ENCODE measurements around the gene BUD31. TPM values are rescaled to one million over a fixed set of nuclear protein-coding genes. Genes with fewer than 3 reads are reported as not detected.
A peak's percentile ranks its signal among the peaks of the same experiment; 100 is the strongest.

BUD31 gene
- total RNA-seq, 2 experiments from 2014 or later = 100 to 118 TPM

- Histone ChIP-seq H3K27ac (ENCODE audit: low read depth, low read length, poor library complexity, severe bottlenecking) (no peak overlapping the region), H3K79me2 (ENCODE audit: insufficient read depth, low read depth, low read length) (peaks cover 54% of the 10 kb centered on the region), H3K9me3 (ENCODE audit: low read length) (0 out of 2 replicates have a peak, but pooled peaks cover 4% of the 10 kb centered on the region), H2AFZ (ENCODE audit: low read length) (no peak overlapping the region), H3K4me3 (ENCODE audit: low read depth, low read length, poor library complexity, severe bottlenecking) (no peak overlapping the region), H3K4me1 (ENCODE audit: insufficient read depth, low read length, poor library complexity, severe bottlenecking) (peaks cover 8% of the 10 kb centered on the region), H4K20me1 (ENCODE audit: insufficient read depth, low read length) (no peaks in the 10 kb centered on the region), H3K4me2 (ENCODE audit: low read length) (no peak overlapping the region), H3K9me2 (ENCODE audit: insufficient read depth, low read length) (no peaks in the 10 kb centered on the region), H3K36me3 (ENCODE audit: insufficient read depth, low read length) (peaks cover 98% of the 10 kb centered on the region)
- ChIA-PET POLR2A (no interaction called here), CTCF (ENCODE audit: unreplicated experiment) (no interaction called here)
- BruUV-seq (replicated peaks) = no TSS peak
- intact Hi-C loops (cut with micrococcal nuclease; ENCODE audit: unreplicated experiment) = no loop called here
- peak; percentile 67 for TF ChIP-seq CTCF (conservative IDR thresholded peaks at IDR 0.05; ENCODE audit: low read length)
- TF ChIP-seq EZH2phosphoT487 (IDR thresholded peaks at IDR 0.05; ENCODE audit: borderline replicate concordance, low read depth, low read length) = no peak
- DNase-seq (ENCODE audit: low spot score) = peak; percentile 40
Observed at GRCh38 chr7:99459087-99459486, 50.3 kb downstream of the BUD31 start.

- H3K9me2 ChIP-seq (ENCODE audit: insufficient read depth, low read length) = no peaks in the 10 kb centered on the region
- peaks cover 84% of the 10 kb centered on the region for H3K36me3 ChIP-seq (ENCODE audit: insufficient read depth, low read length)
- H2AFZ ChIP-seq (ENCODE audit: low read length) = no peak overlapping the region
- DNase-seq (ENCODE audit: low spot score) = no peak
- H3K4me1 ChIP-seq (ENCODE audit: insufficient read depth, low read length, poor library complexity, severe bottlenecking) = peaks cover 18% of the 10 kb centered on the region
- H4K20me1 ChIP-seq (ENCODE audit: insufficient read depth, low read length) = no peaks in the 10 kb centered on the region
- H3K79me2 ChIP-seq (ENCODE audit: insufficient read depth, low read depth, low read length) = peaks cover 69% of the 10 kb centered on the region
- H3K4me2 ChIP-seq (ENCODE audit: low read length) = no peak overlapping the region
- intact Hi-C loops (cut with micrococcal nuclease; ENCODE audit: unreplicated experiment) = no loop called here
- H3K9me3 ChIP-seq (ENCODE audit: low read length) = 0 out of 2 replicates have a peak, but pooled peaks cover 4% of the 10 kb centered on the region
- H3K4me3 ChIP-seq (ENCODE audit: low read depth, low read length, poor library complexity, severe bottlenecking) = no peak overlapping the region
- no TSS peak for BruUV-seq (replicated peaks)
- no peak for TF ChIP-seq CTCF (conservative IDR thresholded peaks at IDR 0.05; ENCODE audit: low read length)
- TF ChIP-seq EZH2phosphoT487 (IDR thresholded peaks at IDR 0.05; ENCODE audit: borderline replicate concordance, low read depth, low read length) = no peak
- CTCF ChIA-PET (ENCODE audit: unreplicated experiment) = no interaction called here
- no peak overlapping the region for H3K27ac ChIP-seq (ENCODE audit: low read depth, low read length, poor library complexity, severe bottlenecking)
- POLR2A ChIA-PET = no interaction called here
Observed at GRCh38 chr7:99460651-99461050, 51.9 kb downstream of the BUD31 start.

- peaks cover 78% of the 10 kb centered on the region for H3K36me3 ChIP-seq (ENCODE audit: insufficient read depth, low read length)
- TF ChIP-seq EZH2phosphoT487 (IDR thresholded peaks at IDR 0.05; ENCODE audit: borderline replicate concordance, low read depth, low read length) (no peak), CTCF (conservative IDR thresholded peaks at IDR 0.05; ENCODE audit: low read length) (peak; percentile 21; the same call in 1 of the 2 replicates)
- no peak overlapping the region for H2AFZ ChIP-seq (ENCODE audit: low read length)
- no peak overlapping the region for H3K4me3 ChIP-seq (ENCODE audit: low read depth, low read length, poor library complexity, severe bottlenecking)
- intact Hi-C loops (cut with micrococcal nuclease; ENCODE audit: unreplicated experiment) = no loop called here
- DNase-seq (ENCODE audit: low spot score) = peak; percentile 29
- H3K27ac ChIP-seq (ENCODE audit: low read depth, low read length, poor library complexity, severe bottlenecking) = no peak overlapping the region
- POLR2A ChIA-PET = interaction anchor here (0.7 kb wide), 1 partner anchor 1248 kb away, joined by 3 read pairs; no protein-coding TSS in a partner anchor
- peaks cover 19% of the 10 kb centered on the region for H3K4me1 ChIP-seq (ENCODE audit: insufficient read depth, low read length, poor library complexity, severe bottlenecking)
- no TSS peak for BruUV-seq (replicated peaks)
- H4K20me1 ChIP-seq (ENCODE audit: insufficient read depth, low read length) = no peaks in the 10 kb centered on the region
- peaks cover 72% of the 10 kb centered on the region for H3K79me2 ChIP-seq (ENCODE audit: insufficient read depth, low read depth, low read length)
- 0 out of 2 replicates have a peak, but pooled peaks cover 4% of the 10 kb centered on the region for H3K9me3 ChIP-seq (ENCODE audit: low read length)
- CTCF ChIA-PET (ENCODE audit: unreplicated experiment) = no interaction called here
- H3K4me2 ChIP-seq (ENCODE audit: low read length) = peak overlapping the region; percentile 5; the same call in 1 of the 2 replicates
- no peaks in the 10 kb centered on the region for H3K9me2 ChIP-seq (ENCODE audit: insufficient read depth, low read length)
Observed at GRCh38 chr7:99461221-99461620, 52.5 kb downstream of the BUD31 start.
